ENCODE data around the gene RASA1. TPM values are rescaled to one million over a fixed set of nuclear protein-coding genes. Genes with fewer than 3 reads are reported as not detected.

The RASA1 gene
- total and polyA plus RNA-seq, 12 donors: 8.7 to 32.7 (median 24.4) TPM

DNA sequence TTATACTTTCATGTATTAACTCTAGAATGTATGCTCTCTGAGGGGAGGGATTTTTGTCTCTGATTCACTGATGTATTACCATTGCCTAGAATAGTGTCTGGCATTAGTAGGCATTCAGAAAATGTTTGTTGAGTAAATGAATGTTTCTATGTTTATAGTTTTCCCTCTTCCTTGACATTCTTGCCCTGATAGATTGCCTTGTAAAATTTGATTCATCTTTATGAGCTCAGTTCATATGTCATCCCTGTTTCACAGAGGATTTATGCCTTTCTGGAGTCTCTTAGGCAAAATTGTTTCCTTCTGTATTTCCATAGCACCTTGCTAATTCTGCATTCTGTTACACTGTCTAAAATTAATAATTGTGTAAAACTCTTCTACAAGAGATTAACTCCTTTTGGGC lies 72.3 kb downstream of the RASA1 start:
- DNase-seq: no peak
- Histone ChIP-seq H3K4me1 (replicated peaks in 1 of 2) (peaks cover 5 to 6% of the 10 kb centered on the region in 2 donors), H3K27ac (no peak overlapping the region), H3K27me3 (no peaks in the 10 kb centered on the region), H3K4me3 (no peak overlapping the region), H3K9me3 (replicated peaks in 1 of 3) (no peaks in the 10 kb centered on the region), H3K36me3 (replicated peaks in 1 of 2) (peaks cover 0 to 5% of the 10 kb centered on the region in 2 donors)
- intact Hi-C loops (cut with DNase I): no loop called here
- TF ChIP-seq POLR2A (IDR thresholded peaks at IDR 0.05): no peak
- TF ChIP-seq, protein P1, sequence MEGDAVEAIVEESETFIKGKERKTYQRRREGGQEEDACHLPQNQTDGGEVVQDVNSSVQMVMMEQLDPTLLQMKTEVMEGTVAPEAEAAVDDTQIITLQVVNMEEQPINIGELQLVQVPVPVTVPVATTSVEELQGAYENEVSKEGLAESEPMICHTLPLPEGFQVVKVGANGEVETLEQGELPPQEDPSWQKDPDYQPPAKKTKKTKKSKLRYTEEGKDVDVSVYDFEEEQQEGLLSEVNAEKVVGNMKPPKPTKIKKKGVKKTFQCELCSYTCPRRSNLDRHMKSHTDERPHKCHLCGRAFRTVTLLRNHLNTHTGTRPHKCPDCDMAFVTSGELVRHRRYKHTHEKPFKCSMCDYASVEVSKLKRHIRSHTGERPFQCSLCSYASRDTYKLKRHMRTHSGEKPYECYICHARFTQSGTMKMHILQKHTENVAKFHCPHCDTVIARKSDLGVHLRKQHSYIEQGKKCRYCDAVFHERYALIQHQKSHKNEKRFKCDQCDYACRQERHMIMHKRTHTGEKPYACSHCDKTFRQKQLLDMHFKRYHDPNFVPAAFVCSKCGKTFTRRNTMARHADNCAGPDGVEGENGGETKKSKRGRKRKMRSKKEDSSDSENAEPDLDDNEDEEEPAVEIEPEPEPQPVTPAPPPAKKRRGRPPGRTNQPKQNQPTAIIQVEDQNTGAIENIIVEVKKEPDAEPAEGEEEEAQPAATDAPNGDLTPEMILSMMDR (IDR thresholded peaks at IDR 0.05): no peak

DNA sequence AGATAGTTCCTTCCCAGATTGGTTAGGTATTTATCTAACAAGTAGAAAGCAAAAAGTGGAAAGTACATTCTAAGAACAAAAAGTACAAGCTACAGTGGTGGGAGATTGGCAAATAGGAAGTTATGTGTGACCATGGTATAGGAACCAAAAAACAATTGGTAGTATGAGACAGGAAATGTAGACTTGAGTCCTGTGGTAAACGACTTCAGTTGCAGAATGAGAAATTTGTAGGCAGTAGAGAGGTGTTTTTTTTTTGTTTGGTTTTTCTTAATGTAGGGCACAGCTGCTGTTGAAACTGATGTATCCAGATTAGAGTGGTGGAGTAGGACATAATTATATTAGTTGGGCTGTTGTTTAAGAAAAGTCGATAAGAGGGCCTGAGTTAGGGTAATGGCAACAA lies 73.0 kb downstream of the RASA1 start:
- Histone ChIP-seq H3K27ac (no peak overlapping the region), H3K4me1 (replicated peaks in 1 of 2) (peaks cover 5 to 6% of the 10 kb centered on the region in 2 donors), H3K36me3 (replicated peaks in 1 of 2) (peaks cover 0 to 4% of the 10 kb centered on the region in 2 donors), H3K4me3 (no peak overlapping the region), H3K9me3 (replicated peaks in 1 of 3) (no peaks in the 10 kb centered on the region), H3K27me3 (no peaks in the 10 kb centered on the region)
- WGBS, 4 donors: 65 to 71% (median 68%) methylated on average over 2 of the region's 2 CpGs
- intact Hi-C loops (cut with DNase I): no loop called here
- DNase-seq: no peak
- TF ChIP-seq, protein P1 (IDR thresholded peaks at IDR 0.05): no peak
- no peak for TF ChIP-seq POLR2A (IDR thresholded peaks at IDR 0.05)

- intact Hi-C loops (cut with DNase I): no loop called here
These were observed 79.6 kb downstream of the RASA1 start for GRCh38 chr5:87347272-87347671.

GRCh38 chr5:87347841-87348240 lies 80.2 kb downstream of the RASA1 start:
- no peaks in the 10 kb centered on the region for H3K27me3 ChIP-seq
- no peak overlapping the region for H3K27ac ChIP-seq
- H3K4me3 ChIP-seq: no peak overlapping the region
- H3K36me3 ChIP-seq (replicated peaks in 1 of 2): peaks cover 0 to 4% of the 10 kb centered on the region in 2 donors
- peaks cover 0 to 4% of the 10 kb centered on the region in 2 donors for H3K4me1 ChIP-seq (replicated peaks in 1 of 2)
- peaks cover 0 to 7% (median 0%) of the 10 kb centered on the region in 3 donors for H3K9me3 ChIP-seq (replicated peaks in 1 of 3)
- intact Hi-C loops (cut with DNase I): no loop called here
- DNase-seq: no peak
- TF ChIP-seq, protein P1 (IDR thresholded peaks at IDR 0.05): no peak
- TF ChIP-seq POLR2A (IDR thresholded peaks at IDR 0.05): no peak

More at GRCh38 chr5:87347272-87347671, 79.6 kb downstream of the RASA1 start:
- DNase-seq: no peak
- H3K36me3 ChIP-seq (replicated peaks in 1 of 2): peaks cover 0 to 4% of the 10 kb centered on the region in 2 donors
- peaks cover 0 to 4% of the 10 kb centered on the region in 2 donors for H3K4me1 ChIP-seq (replicated peaks in 1 of 2)
- H3K27me3 ChIP-seq: no peaks in the 10 kb centered on the region
- peaks cover 0 to 7% (median 0%) of the 10 kb centered on the region in 3 donors for H3K9me3 ChIP-seq (replicated peaks in 1 of 3)
- H3K27ac ChIP-seq: no peak overlapping the region
- WGBS, 4 donors: 82 to 88% (median 84%) methylated on average over 1 of the region's 1 CpG
- TF ChIP-seq, protein P1 (IDR thresholded peaks at IDR 0.05): no peak
- no peak for TF ChIP-seq POLR2A (IDR thresholded peaks at IDR 0.05)
- no peak overlapping the region for H3K4me3 ChIP-seq
